A673 (cell line): Measurements from ENCODE around the gene PUDP. TPM values are rescaled to one million over a fixed set of nuclear protein-coding genes. Genes with fewer than 3 reads are reported as not detected.
"Not testable (repeated sequence)": the region's sequence is repeated elsewhere in the genome, so short reads cannot be mapped to it uniquely, and the experiment has no call there.

ENCODE experiments used
- BruUV-seq: library from RNA; stranded (reverse); fragments of 400-500 nt; replicated peaks from 2 replicates; lab custom pipeline; 2021; lab: Mats Ljungman, UMichigan
- CTCF ChIA-PET: fragments of 300-600 bp; sonication (Branson Sonifier 250); formaldehyde crosslinking; loops from one replicate; lab custom pipeline; 2022; ENCODE audit warnings: antibody characterized with exemption; lab: Charles Lee
- POLR2A ChIA-PET: fragments of 300-600 bp; sonication (Branson Sonifier 250); formaldehyde crosslinking; loops from one replicate; lab custom pipeline; 2022; ENCODE audit warnings: antibody characterized with exemption; ENCODE audit not compliant: low non-redundant PET; lab: Charles Lee
- DNase-seq: peaks from one replicate; pipeline ENCODE4 v3.0.0-alpha.2; 2015; ENCODE audit warnings: low spot score
- H3K27ac ChIP-seq: fragments of 200-600 bp; sonication (generic); 2 replicates; pipeline ENCODE4 v1.5.1; 2016; ENCODE audit warnings: mixed run types, low read depth, mild to moderate bottlenecking, mixed read lengths, antibody characterized with exemption, low read length; ENCODE audit not compliant: poor library complexity, severe bottlenecking
- H3K27me3 ChIP-seq: fragments of 200-600 bp; sonication (generic); replicated peaks from 2 replicates; pipeline ENCODE4 v1.6.1; 2017; ENCODE audit warnings: mixed run types, low read depth, mild to moderate bottlenecking, mixed read lengths, antibody characterized with exemption, low read length; ENCODE audit not compliant: insufficient read depth, poor library complexity
- H3K36me3 ChIP-seq: fragments of 200-600 bp; sonication (generic); 2 replicates; pipeline ENCODE4 v1.6.1; 2016; ENCODE audit warnings: mixed run types, mild to moderate bottlenecking, mixed read lengths, antibody characterized with exemption, low read length; ENCODE audit not compliant: insufficient read depth, poor library complexity, severe bottlenecking
- H3K4me1 ChIP-seq: fragments of 200-600 bp; sonication (generic); 2 replicates; pipeline ENCODE4 v1.6.1; 2017; ENCODE audit warnings: mixed run types, mild to moderate bottlenecking, mixed read lengths, antibody characterized with exemption, low read length; ENCODE audit not compliant: insufficient read depth, poor library complexity, severe bottlenecking
- H3K4me3 ChIP-seq: fragments of 200-600 bp; sonication (generic); 2 replicates; pipeline ENCODE4 v1.5.1; 2016; ENCODE audit warnings: low read depth, mixed run types, mild to moderate bottlenecking, mixed read lengths, low read length; ENCODE audit not compliant: poor library complexity, severe bottlenecking
- H3K9me3 ChIP-seq: fragments of 200-600 bp; sonication (generic); 2 replicates; pipeline ENCODE4 v1.6.1; 2016; ENCODE audit warnings: mixed run types, low read depth, mild to moderate bottlenecking, mixed read lengths, antibody characterized with exemption, low read length; ENCODE audit not compliant: poor library complexity, severe bottlenecking
- CTCF ChIP-seq: fragments of 300-800, 200-600 bp; sonication (generic); conservative IDR thresholded peaks from 2 replicates; pipeline ENCODE4 v1.5.1; 2017; ENCODE audit warnings: low read depth, mild to moderate bottlenecking, antibody characterized with exemption, low read length, moderate library complexity, mixed read lengths
- EZH2 ChIP-seq: fragments of 200-600 bp; sonication (generic); IDR thresholded peaks from 2 replicates; pipeline ENCODE4 v1.6.1; 2017; ENCODE audit warnings: borderline replicate concordance, low read depth, mild to moderate bottlenecking, mixed read lengths, antibody characterized with exemption, low read length; ENCODE audit not compliant: poor library complexity, severe bottlenecking
- intact Hi-C: fragments of 100-400 bp; cut with micrococcal nuclease; formaldehyde crosslinking; loops from one replicate; pipeline ENCODE4 v1.10.0; 2022; ENCODE audit not compliant: unreplicated experiment
- total RNA-seq: library from RNA; stranded (reverse); gene quantifications from 2 replicates; pipeline ENCODE4 v1.2.3, GENCODE V29; 2021

Gene PUDP
- total RNA-seq, 1 experiment from 2014 or later = 17.6 TPM

GRCh38 chrX:7100022-7100421 lies 47.9 kb downstream of the PUDP start:
- no peak for DNase-seq
- intact Hi-C loops = no loop called here
- Histone ChIP-seq H3K4me1 (no peaks in the 10 kb centered on the region), H3K36me3 (peaks cover 5% of the 10 kb centered on the region), H3K4me3 (no peak overlapping the region), H3K27ac (no peak overlapping the region), H3K9me3 (no peaks in the 10 kb centered on the region), H3K27me3 (no peaks in the 10 kb centered on the region)
- ChIA-PET CTCF (no interaction called here), POLR2A (no interaction called here)
- TF ChIP-seq CTCF (no peak), EZH2 (no peak)
- BruUV-seq = no TSS peak

- H3K27ac ChIP-seq, BruUV-seq, DNase-seq, CTCF ChIA-PET, H3K4me1 ChIP-seq, H3K36me3 ChIP-seq, intact Hi-C loops, H3K4me3 ChIP-seq, H3K9me3 ChIP-seq, POLR2A ChIA-PET, H3K27me3 ChIP-seq: not testable (repeated sequence)
Observed at GRCh38 chrX:7095657-7096056, 52.3 kb downstream of the PUDP start.

DNA sequence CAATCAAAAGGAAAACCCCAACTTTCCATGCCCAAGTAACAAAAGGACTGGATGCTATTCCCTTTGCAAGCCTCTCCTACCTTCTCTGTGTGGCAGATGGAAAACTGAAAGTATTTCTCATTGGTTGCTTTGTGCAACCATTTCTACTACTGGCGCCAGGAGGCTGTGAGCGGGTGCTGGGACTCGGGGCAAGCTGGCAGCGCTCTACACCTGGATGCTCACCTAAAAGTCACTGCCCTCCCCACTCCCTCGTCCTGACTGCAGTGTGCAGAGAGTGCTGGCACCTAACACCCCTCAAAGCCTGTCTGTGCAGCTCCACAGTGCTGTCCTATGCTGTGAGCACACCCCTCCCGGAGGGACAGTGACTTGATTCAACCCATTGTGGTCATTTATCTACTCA lies 54.6 kb downstream of the PUDP start:
- H3K4me1 ChIP-seq = no peaks in the 10 kb centered on the region
- ChIA-PET POLR2A (no interaction called here), CTCF (no interaction called here)
- no peaks in the 10 kb centered on the region for H3K36me3 ChIP-seq
- no TSS peak for BruUV-seq
- DNase-seq = no peak
- intact Hi-C loops = no loop called here
- no peak for TF ChIP-seq CTCF
- H3K27ac ChIP-seq = no peak overlapping the region
- H3K4me3 ChIP-seq = no peak overlapping the region
- H3K27me3 ChIP-seq = no peaks in the 10 kb centered on the region
- H3K9me3 ChIP-seq = no peaks in the 10 kb centered on the region

DNA sequence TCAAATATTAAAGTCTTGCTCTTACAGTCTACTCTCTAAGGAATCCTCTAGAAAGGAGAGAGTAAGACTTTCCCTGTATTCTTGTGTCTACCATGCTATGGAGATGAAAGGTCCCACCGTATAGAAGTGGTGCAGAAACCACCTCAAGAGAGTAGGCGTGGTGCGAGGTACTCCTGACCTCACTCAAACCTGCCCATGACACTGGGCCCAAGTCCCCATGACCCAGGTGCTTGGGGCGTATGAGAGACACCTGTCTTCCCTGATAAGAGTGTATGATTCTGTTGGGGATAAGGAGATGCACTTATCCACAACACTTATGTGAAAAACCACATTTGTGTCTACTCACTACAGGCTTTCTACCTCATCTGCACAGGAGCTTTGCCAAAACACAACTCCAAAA lies 55.4 kb downstream of the PUDP start:
- Histone ChIP-seq H3K27ac (no peak overlapping the region), H3K27me3 (no peaks in the 10 kb centered on the region), H3K9me3 (no peaks in the 10 kb centered on the region), H3K4me3 (no peak overlapping the region), H3K4me1 (no peaks in the 10 kb centered on the region), H3K36me3 (no peaks in the 10 kb centered on the region)
- no TSS peak for BruUV-seq
- DNase-seq = no peak
- ChIA-PET POLR2A (no interaction called here), CTCF (no interaction called here)
- intact Hi-C loops = no loop called here
- TF ChIP-seq EZH2 (no peak), CTCF (no peak)
